ENCODE results near the gene MAD1L1.
"Not testable (repeated sequence)": the region's sequence is repeated elsewhere in the genome, so short reads cannot be mapped to it uniquely, and the experiment has no call there.

The MAD1L1 gene

GRCh38 chr7:2080477-2080876, 152.3 kb downstream of the MAD1L1 start:
- no peak for DNase-seq

DNA sequence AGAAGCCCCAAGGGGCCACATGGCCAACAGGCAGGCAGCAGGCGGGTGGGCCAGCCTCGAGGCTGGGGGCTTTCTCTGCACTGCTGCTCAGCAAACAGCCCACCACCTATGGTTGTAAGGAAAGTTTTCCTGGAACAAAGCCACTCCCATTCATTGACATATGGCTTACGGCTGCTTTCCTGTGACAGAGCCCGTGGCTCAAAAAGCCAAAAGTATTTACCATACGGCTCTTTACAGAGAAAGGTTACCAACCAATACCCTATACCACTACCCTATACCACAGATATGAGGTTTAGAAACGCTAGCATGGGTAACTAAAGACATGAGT, 152.7 kb downstream of the MAD1L1 start:
- no peak for DNase-seq

DNA sequence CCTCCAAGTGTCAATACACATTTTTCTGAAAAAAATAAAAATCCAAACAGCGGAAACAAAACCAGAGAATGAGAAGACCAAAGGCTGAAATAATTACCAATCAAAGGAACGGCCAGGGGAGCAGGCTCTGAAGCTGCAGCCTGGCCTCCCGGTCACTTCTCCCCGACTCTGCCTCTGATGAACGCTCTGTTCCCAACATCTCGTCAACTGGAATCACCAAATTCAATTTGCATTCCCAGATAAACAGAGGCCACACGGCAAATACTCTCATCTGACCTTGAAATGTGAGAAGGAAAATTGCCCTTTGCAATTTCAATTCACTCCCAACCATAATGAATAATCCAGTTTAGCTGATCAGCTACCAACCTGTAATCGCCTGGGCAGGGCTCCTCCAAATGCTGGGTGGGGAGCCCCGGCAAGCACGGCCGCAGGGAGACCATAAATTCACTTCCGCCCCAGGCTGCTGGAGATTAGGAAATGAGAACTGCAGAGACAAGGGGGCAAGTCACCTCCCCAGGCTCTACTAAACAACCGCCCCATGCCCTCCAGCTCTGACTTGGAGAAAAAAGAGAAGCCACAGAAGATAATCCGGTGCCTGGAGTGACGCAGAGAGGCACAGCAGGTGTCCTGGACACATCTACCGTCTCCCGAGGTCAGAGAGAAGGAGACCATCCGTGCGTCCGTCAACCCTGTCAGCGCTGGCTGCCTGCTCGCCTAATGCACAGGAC, 153.2 kb downstream of the MAD1L1 start:
- peak; percentile 67 for DNase-seq

DNA sequence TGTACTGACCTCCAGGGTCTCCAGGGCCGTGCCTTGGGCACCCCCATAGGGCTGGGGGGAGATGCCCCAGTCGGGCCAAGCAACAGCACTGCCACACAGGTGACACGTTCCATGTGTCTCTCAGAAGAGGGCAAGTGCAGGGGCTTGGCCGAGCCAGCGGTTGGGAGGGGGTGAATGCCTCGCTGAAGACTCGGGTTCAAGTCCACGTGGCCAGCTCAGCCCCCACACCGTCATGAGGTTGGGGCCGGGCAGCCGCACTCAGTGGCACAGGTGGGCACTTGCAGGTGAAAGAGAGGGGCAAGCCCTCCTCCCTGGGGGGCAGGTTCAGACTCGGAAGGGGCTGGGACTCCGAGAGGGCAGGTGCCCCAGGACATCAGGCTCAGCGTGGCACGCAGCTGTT, 153.8 kb downstream of the MAD1L1 start:
- DNase-seq, result no peak

GRCh38 chr7:2076649-2077064, 156.1 kb downstream of the MAD1L1 start:
- DNase-seq, result no peak

DNA sequence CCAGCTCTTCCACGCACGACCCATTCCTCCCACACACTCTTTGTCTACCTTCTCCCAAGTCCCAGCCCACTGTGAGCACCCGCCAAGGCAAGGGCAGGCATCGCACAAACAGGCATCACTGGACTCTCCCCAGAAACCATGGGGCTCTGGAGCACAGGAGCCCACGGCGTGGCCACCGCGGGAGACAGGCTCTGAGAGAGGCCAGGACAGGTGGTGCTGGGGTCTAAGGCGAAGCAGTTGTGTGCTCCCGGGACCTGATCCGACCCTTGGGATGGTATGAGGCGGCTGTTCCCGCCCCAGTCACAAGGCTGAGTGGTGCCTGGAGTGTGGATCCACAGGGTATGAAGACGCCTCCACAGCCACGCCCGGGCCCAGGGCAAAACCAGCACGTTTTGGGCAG, 156.9 kb downstream of the MAD1L1 start:
- no peak for DNase-seq

GRCh38 chr7:2074691-2075090, 158.1 kb downstream of the MAD1L1 start:
- DNase-seq, result no peak

DNA sequence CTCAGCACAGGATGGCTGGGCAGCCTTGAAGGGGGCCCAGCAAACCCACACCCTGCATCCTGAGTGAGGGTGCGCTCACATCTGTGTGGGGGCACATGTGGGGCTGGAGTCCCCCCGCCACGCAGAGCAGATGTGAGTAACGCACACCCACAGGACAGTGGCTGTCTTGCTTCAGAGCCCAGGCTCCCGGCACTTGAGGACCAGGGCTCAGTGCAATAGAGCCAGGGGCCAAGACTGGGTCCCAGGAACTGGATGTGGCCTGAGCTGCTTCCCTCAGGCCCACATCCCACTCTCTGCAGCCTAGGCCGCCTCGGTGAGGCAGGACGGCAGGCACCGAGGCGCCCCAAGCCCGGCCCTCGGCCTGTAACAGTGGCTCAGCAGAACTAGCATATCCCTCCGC, 159.9 kb downstream of the MAD1L1 start:
- DNase-seq, result no peak

- DNase-seq, result no peak
Measured at GRCh38 chr7:2072042-2072441, 160.7 kb downstream of the MAD1L1 start.

- DNase-seq, result no peak
Measured at GRCh38 chr7:2071133-2071832, 161.5 kb downstream of the MAD1L1 start.

DNA sequence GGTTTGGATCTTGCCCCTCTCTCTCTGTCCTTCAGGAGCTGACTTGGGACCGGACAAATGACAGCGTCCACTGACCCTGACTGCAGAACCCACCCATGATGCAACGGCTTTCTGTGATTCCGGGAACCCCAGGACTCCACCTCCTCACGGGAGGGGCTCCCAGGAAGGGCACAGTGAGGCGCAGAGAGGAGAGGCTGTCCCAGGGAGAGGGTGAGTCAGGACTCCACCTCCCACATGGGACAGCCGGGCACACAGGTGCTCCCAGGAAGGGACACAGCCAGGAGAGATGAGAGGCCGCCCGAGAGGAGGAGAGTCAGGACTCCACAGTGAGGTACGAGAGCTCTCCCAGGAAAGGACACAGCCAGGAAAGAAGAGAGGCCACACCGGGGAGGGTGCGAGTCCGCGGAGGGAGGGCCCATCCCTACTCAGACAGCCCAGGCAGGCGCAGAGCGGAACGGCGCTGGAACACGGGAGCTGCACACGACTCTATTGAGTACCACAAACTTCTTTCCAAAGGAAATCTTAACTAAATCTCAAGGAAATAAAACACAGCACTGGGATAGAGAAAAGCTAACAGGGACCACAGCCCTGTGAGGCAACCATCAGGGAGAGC, 162.5 kb downstream of the MAD1L1 start:
- DNase-seq, result no peak

DNA sequence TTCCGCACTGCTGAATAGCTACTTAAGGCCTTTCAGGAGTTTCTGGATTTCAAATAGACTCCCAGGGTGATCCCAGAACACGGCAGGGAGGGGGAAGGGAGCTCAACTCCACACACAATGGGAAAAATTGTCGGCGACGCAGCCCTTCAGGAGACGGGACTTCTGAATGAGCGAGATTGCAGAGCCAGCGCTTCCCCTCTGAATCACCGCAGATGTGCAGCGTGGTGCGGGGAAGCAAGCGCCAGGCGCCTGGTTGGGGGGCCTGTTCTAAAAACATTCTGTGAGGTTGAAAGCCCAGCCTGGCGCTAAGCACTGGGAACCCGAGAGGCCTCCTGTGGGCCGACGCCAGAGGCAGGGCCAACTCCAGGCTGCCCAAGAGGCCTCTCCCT, 163.3 kb downstream of the MAD1L1 start:
- no peak for DNase-seq

- no peak for DNase-seq
Measured at GRCh38 chr7:2068693-2069471, 163.9 kb downstream of the MAD1L1 start.

DNA sequence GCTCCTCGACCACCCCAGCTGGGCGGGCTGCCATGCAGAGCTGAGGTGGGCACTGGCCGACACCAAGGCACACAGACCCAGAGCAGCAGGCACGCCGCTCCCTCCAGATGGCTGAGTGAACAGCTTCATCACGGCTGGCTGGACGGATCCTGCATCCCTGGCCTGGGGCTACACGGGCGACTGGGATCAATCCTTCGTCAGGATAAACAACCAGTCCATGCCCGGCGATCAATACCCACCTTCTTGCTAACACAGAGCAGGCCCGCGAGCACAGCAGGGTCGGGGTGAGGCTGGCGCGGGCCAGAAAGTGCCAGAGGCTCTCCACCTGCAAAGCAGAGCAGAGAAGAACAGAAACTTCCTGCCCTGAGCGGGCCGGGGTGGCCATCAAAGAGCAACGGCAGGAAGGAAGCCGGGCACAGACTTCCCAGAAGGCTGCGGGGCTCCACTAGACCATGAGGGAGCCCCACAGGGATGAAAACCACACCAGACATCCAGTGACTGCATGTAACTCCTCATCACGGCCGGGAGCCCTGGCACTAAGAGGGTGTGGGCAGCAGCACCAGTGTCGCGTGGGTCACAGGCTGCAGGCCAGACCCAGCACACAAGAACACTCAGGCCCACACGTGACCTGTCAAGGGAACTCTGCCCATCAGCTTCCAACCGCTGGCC, 166.4 kb downstream of the MAD1L1 start:
- no peak for DNase-seq

DNA sequence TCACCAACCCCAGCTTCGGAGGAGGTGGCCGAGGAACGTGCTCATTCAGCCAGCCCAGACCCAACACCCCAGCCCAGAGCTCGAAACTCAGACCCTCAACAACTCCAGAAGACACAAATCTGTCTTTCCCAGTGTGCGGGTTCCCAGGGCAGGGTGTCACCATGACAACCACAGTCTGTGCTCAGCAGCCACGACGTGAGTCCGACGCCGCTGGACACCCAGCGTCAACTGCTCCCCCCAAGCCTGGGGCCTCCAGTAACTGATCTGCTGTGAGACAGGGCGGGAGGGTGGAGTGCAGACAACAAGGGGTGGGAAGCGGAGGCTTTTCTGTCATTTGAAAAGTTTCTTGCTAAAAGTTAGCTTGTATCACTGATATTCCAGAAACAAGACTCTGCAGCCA, 167.2 kb downstream of the MAD1L1 start:
- no peak for DNase-seq

GRCh38 chr7:2063563-2064260, 169.0 kb downstream of the MAD1L1 start:
- no peak for DNase-seq

DNA sequence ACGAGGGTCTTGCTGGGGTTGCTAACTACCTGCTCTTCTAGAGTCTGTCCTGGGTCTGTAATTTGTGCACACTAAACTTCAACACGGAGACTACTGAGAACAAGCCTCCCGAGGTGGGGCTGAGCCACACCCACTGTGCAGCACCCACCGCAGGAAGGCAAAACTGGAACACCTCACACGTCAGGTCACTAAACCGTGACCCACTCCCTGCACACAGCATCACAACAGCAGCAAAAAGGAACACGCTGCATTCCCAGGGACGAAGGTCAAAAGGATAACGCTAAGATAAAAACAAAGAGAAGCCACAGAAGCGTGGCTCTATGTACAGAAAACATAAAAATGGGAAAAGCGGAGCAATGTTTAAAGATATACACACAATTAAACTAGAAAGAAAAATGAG, 170.1 kb downstream of the MAD1L1 start:
- DNase-seq, result no peak

- no peak for DNase-seq
Measured at GRCh38 chr7:2060701-2061100, 172.0 kb downstream of the MAD1L1 start.

- no peak for DNase-seq
Measured at GRCh38 chr7:2059964-2060700, 172.6 kb downstream of the MAD1L1 start.

GRCh38 chr7:2058246-2058645, 174.5 kb downstream of the MAD1L1 start:
- DNase-seq, result not testable (repeated sequence)

- no peak for DNase-seq
Measured at GRCh38 chr7:2055956-2056355, 176.8 kb downstream of the MAD1L1 start.

DNA sequence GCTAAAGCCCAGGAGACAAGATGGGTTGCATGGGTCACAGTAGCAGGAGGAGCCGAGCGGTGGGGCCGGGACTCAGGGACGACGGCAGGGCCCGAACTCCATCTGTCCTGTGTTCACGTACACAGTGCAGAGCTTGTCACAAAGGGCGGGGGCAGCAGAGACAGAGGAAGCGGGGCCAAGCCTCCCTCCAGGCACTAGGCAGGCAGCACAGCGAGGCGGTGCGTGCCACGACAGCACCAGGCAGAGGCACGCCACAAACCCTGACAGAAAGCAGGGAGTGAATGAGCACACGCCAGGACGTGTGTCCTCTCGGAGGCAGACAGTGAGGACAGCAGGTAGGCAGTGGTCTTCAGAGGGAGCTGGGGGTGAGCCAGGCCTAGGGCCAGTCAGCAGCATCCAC, 177.8 kb downstream of the MAD1L1 start:
- no peak for DNase-seq
